GM21619 (cell line): ENCODE measurements around the gene ERC1.

Experiments
- ATAC-seq: cut with Tn5 transposase; IDR thresholded peaks from one replicate; pipeline ENCODE4 v1.9.1; 2021; ENCODE audit not compliant: unreplicated experiment

The ERC1 gene

GRCh38 chr12:1529228-1529861 lies 538.3 kb downstream of the ERC1 start:
- no peak for ATAC-seq

GRCh38 chr12:1529862-1530591 lies 539.0 kb downstream of the ERC1 start:
- ATAC-seq: no peak

GRCh38 chr12:1530592-1531152 lies 539.6 kb downstream of the ERC1 start:
- no peak for ATAC-seq

GRCh38 chr12:1531153-1531653 lies 540.2 kb downstream of the ERC1 start:
- ATAC-seq: no peak

GRCh38 chr12:1531654-1532374 lies 540.8 kb downstream of the ERC1 start:
- no peak for ATAC-seq

- ATAC-seq: no peak
These were observed 541.5 kb downstream of the ERC1 start for GRCh38 chr12:1532375-1533165.

- ATAC-seq: peak; percentile 4
These were observed 542.2 kb downstream of the ERC1 start for GRCh38 chr12:1533205-1533601.

GRCh38 chr12:1533602-1534304 lies 542.7 kb downstream of the ERC1 start:
- ATAC-seq: peak; percentile 54

- ATAC-seq: peak; percentile 45
These were observed 543.7 kb downstream of the ERC1 start for GRCh38 chr12:1534748-1535147.

GRCh38 chr12:1536817-1537216 lies 545.8 kb downstream of the ERC1 start:
- ATAC-seq: no peak

- ATAC-seq: no peak
These were observed 548.1 kb downstream of the ERC1 start for GRCh38 chr12:1539135-1539534.

GRCh38 chr12:1540690-1541089 lies 549.7 kb downstream of the ERC1 start:
- no peak for ATAC-seq

GRCh38 chr12:1542599-1542998 lies 551.6 kb downstream of the ERC1 start:
- no peak for ATAC-seq

- ATAC-seq: no peak
These were observed 554.1 kb downstream of the ERC1 start for GRCh38 chr12:1544996-1545700.
